SK-N-SH (cell line): ENCODE data around the gene RBP5.

Experiments used
- CTCF ChIP-seq: fragments of 200-600 bp; sonication (generic); IDR thresholded peaks from 2 replicates; pipeline ENCODE4 v1.6.1; 2017; ENCODE audit warnings: antibody characterized with exemption, mild to moderate bottlenecking, moderate library complexity
- EP300 ChIP-seq, 2 experiments: IDR thresholded peaks; 2 replicates each; pipeline versions ENCODE4 v1.4.0 to v1.6.1; 2012; ENCODE audit warnings: borderline replicate concordance in 1 of 2, low read depth in 1 of 2, low read length in 1 of 2
- MAX ChIP-seq: IDR thresholded peaks from 2 replicates; pipeline ENCODE4 v1.4.0; 2012; ENCODE audit warnings: low read depth
- MXI1 ChIP-seq: IDR thresholded peaks from 2 replicates; pipeline ENCODE4 v1.6.1; 2012; ENCODE audit warnings: mild to moderate bottlenecking, low read depth, low read length, improper control_type of control experiment
- PBX3 ChIP-seq: IDR thresholded peaks from 2 replicates; pipeline ENCODE4; 2012
- RCOR1 ChIP-seq: fragments of 150-350 bp; IDR thresholded peaks from 2 replicates; pipeline ENCODE4 v1.6.1; 2017; ENCODE audit warnings: antibody characterized with exemption, low read length
- TCF12 ChIP-seq: IDR thresholded peaks from 2 replicates; pipeline ENCODE4 v1.4.0; 2012
- YY1 ChIP-seq: IDR thresholded peaks from 2 replicates; pipeline ENCODE4 v1.4.0; 2012; ENCODE audit warnings: low read depth, mild to moderate bottlenecking

- TF ChIP-seq TCF12, result no peak
- TF ChIP-seq YY1, result no peak
- no peak for TF ChIP-seq EP300 (IDR thresholded peaks at IDR 0.05; ENCODE audit: borderline replicate concordance in 1 of 2, low read depth in 1 of 2, low read length in 1 of 2)
- TF ChIP-seq MXI1, result no peak
- no peak for TF ChIP-seq CTCF
- TF ChIP-seq PBX3, result no peak
- no peak for TF ChIP-seq RCOR1
- no peak for TF ChIP-seq MAX
Observed at GRCh38 chr12:7079826-7080125, 48.9 kb downstream of the RBP5 start.
